Right atrium auricular region (tissue), 2 donors: ENCODE measurements around the gene METRNL. TPM values are rescaled to one million over a fixed set of nuclear protein-coding genes. Genes with fewer than 3 reads are reported as not detected.

Experiments used
- DNase-seq: peaks from one replicate; pipeline ENCODE4 v3.0.0-alpha.2; 2019; ENCODE audit warnings: low spot score
- H3K27ac ChIP-seq, 2 donors: fragments of 200-600 bp; sonication (generic); 1 replicate in 1 of 2; 2 replicates in 1 of 2; pipeline ENCODE4 v1.5.1; 2016 to 2019
- H3K27me3 ChIP-seq, 2 donors: fragments of 200-600 bp; sonication (generic); one replicate each; pipeline versions ENCODE4 v1.5.1 to v1.6.0; 2017 to 2019
- H3K36me3 ChIP-seq: fragments of 200-600 bp; sonication (generic); one replicate; pipeline ENCODE4 v1.5.1; 2016
- H3K4me1 ChIP-seq, 2 donors: fragments of 200-600 bp; sonication (generic); one replicate each; pipeline versions ENCODE4 v1.5.1 to v1.6.0; 2017 to 2019
- H3K4me3 ChIP-seq, 2 donors: fragments of 200-600 bp; sonication (generic); 1 replicate in 1 of 2; 2 replicates in 1 of 2; pipeline ENCODE4 v1.5.1; 2017 to 2019; ENCODE audit warnings: mild to moderate bottlenecking in 1 of 2, moderate library complexity in 1 of 2
- H3K9me3 ChIP-seq, 2 donors: fragments of 200-600 bp; sonication (generic); one replicate each; pipeline ENCODE4 v1.5.1; 2019
- total RNA-seq, 2 donors: library from RNA; depleted of rRNA; stranded (reverse); fragments of >200 nt; gene quantifications; one replicate each; pipeline ENCODE4 v1.1.0, GENCODE V29; 2016
- TF ChIP-seq, protein P1 (sequence below), 2 donors: fragments of 200-600 bp; sonication (generic); IDR thresholded peaks; one replicate each; pipeline ENCODE4 v1.5.1; 2019; ENCODE audit warnings: antibody characterized with exemption in 2 of 2

Gene METRNL
- total RNA-seq, 2 donors from 2014 or later, result 62.9 to 104 TPM

- peaks cover 0 to 83% of the 10 kb centered on the region in 2 donors for H3K4me1 ChIP-seq
- H3K27ac ChIP-seq, result peak overlapping the region; percentile 29 to 66
- TF ChIP-seq, protein P1, sequence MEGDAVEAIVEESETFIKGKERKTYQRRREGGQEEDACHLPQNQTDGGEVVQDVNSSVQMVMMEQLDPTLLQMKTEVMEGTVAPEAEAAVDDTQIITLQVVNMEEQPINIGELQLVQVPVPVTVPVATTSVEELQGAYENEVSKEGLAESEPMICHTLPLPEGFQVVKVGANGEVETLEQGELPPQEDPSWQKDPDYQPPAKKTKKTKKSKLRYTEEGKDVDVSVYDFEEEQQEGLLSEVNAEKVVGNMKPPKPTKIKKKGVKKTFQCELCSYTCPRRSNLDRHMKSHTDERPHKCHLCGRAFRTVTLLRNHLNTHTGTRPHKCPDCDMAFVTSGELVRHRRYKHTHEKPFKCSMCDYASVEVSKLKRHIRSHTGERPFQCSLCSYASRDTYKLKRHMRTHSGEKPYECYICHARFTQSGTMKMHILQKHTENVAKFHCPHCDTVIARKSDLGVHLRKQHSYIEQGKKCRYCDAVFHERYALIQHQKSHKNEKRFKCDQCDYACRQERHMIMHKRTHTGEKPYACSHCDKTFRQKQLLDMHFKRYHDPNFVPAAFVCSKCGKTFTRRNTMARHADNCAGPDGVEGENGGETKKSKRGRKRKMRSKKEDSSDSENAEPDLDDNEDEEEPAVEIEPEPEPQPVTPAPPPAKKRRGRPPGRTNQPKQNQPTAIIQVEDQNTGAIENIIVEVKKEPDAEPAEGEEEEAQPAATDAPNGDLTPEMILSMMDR (IDR thresholded peaks at IDR 0.05), result no peak
- no peaks in the 10 kb centered on the region for H3K9me3 ChIP-seq
- H3K36me3 ChIP-seq, result peaks cover 42% of the 10 kb centered on the region
- DNase-seq, result no peak
- H3K27me3 ChIP-seq, result no peaks in the 10 kb centered on the region
- no peak overlapping the region for H3K4me3 ChIP-seq
Observed at GRCh38 chr17:83089328-83090132, 10.1 kb downstream of the METRNL start.

GRCh38 chr17:83090444-83091256 lies 11.2 kb downstream of the METRNL start:
- Histone ChIP-seq H3K27ac (peak overlapping the region; percentile 76), H3K27me3 (no peaks in the 10 kb centered on the region), H3K4me1 (peaks cover 0 to 72% of the 10 kb centered on the region in 2 donors), H3K4me3 (no peak overlapping the region), H3K36me3 (peaks cover 44% of the 10 kb centered on the region), H3K9me3 (no peaks in the 10 kb centered on the region)
- TF ChIP-seq, protein P1 (IDR thresholded peaks at IDR 0.05), result no peak
- no peak for DNase-seq

- DNase-seq, result no peak
- peaks cover 0 to 63% of the 10 kb centered on the region in 2 donors for H3K4me1 ChIP-seq
- TF ChIP-seq, protein P1 (IDR thresholded peaks at IDR 0.05), result no peak
- no peaks in the 10 kb centered on the region for H3K27me3 ChIP-seq
- no peaks in the 10 kb centered on the region for H3K9me3 ChIP-seq
- no peak overlapping the region for H3K4me3 ChIP-seq
- H3K36me3 ChIP-seq, result peaks cover 48% of the 10 kb centered on the region
- peak overlapping the region; percentile 76 for H3K27ac ChIP-seq
Observed at GRCh38 chr17:83091257-83092141, 12.1 kb downstream of the METRNL start.

GRCh38 chr17:83092186-83092585 lies 12.8 kb downstream of the METRNL start:
- Histone ChIP-seq H3K9me3 (no peaks in the 10 kb centered on the region), H3K4me1 (peaks cover 0 to 60% of the 10 kb centered on the region in 2 donors), H3K27ac (peak overlapping the region; percentile 76), H3K36me3 (peaks cover 51% of the 10 kb centered on the region), H3K27me3 (no peaks in the 10 kb centered on the region), H3K4me3 (no peak overlapping the region)
- TF ChIP-seq, protein P1 (IDR thresholded peaks at IDR 0.05), result no peak
- no peak for DNase-seq

DNA sequence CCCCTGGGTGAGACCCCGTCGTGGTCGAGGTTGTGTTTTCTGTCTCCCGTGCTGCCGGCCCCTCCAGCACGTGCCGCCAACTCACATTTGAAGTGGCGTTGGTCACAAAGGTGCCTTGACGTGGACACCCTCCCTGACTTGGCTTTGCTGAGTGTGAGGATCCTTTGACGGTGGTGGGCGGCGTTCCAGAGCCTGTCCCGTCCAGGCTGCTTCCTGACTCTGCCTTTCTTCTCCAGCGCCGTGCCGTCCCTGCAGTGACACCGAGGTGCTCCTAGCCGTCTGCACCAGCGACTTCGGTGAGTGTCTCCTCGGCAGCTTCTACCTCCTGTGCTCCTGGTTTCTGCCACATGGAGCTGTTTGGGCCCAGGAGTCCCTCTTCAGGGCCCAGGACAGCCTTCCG lies 13.5 kb downstream of the METRNL start:
- peaks cover 51% of the 10 kb centered on the region for H3K36me3 ChIP-seq
- H3K27ac ChIP-seq, result peak overlapping the region; percentile 33 to 76
- no peaks in the 10 kb centered on the region for H3K27me3 ChIP-seq
- no peak for DNase-seq
- H3K4me1 ChIP-seq, result peaks cover 0 to 60% of the 10 kb centered on the region in 2 donors
- TF ChIP-seq, protein P1 (IDR thresholded peaks at IDR 0.05), result no peak
- no peak overlapping the region for H3K4me3 ChIP-seq
- no peaks in the 10 kb centered on the region for H3K9me3 ChIP-seq
